Right forelimb (tissue), 1 donor: ENCODE results near the gene CT45A8.
"Not testable (repeated sequence)": the region's sequence is repeated elsewhere in the genome, so short reads cannot be mapped to it uniquely, and the experiment has no call there.

Source experiments
- DNase-seq: peaks from one replicate; pipeline ENCODE4 v3.0.0-alpha.2; 2018

Gene CT45A8, protein sequence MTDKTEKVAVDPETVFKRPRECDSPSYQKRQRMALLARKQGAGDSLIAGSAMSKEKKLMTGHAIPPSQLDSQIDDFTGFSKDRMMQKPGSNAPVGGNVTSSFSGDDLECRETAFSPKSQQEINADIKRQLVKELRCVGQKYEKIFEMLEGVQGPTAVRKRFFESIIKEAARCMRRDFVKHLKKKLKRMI

DNA sequence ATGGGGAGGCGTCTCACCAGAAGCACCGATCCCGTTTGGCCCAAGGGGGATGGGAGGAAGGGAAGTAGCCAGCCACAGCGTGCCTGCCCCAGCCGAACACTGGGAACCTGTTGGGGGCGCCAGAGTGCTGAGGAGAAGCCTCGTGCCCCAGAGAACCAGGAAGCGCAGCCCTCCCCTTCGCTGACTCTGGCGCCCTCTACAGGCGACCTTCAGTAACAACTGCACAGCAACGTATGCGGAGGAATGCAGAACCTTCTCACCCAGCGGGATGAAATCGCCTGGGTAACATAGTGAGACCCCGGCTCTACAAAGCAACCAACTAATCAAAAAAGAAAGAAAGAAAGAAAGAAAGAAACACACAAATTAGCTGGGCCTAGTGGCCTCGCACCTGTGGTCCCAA is at the start of gene CT45A8:
Gene CT45A8, minus strand, starts transcription at position 101 of the 400 bp plus-strand sequence. CDS start 3,755 bp downstream, outside the sequence.
- DNase-seq = not testable (repeated sequence)

DNA sequence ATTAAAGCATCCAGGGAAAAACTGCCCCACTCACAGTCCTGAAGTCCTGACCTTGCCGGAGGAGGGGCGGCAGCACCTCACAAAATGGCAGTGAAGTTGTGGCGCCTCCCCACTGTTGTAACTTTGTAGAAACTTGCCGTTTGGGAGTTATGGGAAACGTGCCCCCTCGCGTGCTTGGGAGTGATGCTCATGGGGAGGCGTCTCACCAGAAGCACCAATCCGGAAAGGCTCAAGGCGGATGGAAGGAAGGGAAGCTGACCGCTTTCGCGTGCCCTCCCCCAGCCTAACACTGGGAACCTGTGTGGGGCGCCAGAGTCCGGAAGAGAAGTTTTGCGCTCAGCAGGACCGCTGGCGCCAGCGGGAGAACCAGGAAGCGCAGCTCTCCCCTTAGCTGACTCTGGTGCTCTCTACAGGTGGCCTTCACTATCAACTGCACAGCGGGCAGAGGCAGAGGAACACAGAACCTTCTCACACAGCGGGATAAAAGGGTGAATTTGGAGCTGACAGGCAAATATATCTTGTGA is 39.0 kb upstream of the CT45A8 start, which contains the start of the genes CT45A10 and SAGE1:
Gene CT45A10, minus strand, starts transcription at position 151 of the 524 bp plus-strand sequence. CDS start 8,100 bp downstream, outside the sequence.
Gene SAGE1, plus strand, starts transcription at position 423 of the 524 bp plus-strand sequence. CDS start 2,527 bp downstream, outside the sequence.
- DNase-seq = no peak

- DNase-seq = no peak
Observed at GRCh38 chrX:135892781-135893180, 38.4 kb upstream of the CT45A8 start.

- no peak for DNase-seq
Observed at GRCh38 chrX:135890087-135890585, 35.8 kb upstream of the CT45A8 start.

- not testable (repeated sequence) for DNase-seq
Observed at GRCh38 chrX:135888976-135889375, 34.6 kb upstream of the CT45A8 start.

DNA sequence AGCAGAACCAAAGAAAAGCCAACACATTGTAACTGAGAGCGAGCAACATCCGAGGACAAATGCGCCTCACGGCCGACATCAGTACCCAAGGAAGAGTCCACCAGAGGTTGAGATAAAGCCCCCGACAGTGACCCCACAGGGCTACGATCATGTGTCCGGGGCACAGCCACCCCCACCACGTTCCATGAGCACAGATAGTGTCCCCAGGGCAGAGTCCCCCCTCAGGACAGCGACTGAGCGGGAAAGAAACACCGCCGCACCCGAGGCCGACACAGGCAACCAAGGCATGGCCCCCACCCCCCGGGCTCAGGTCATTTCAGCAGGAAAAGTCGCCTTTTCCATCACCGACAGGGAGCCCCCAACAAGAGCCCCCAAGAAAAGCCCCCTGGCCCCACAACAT is 33.9 kb upstream of the CT45A8 start:
- DNase-seq = not testable (repeated sequence)

DNA sequence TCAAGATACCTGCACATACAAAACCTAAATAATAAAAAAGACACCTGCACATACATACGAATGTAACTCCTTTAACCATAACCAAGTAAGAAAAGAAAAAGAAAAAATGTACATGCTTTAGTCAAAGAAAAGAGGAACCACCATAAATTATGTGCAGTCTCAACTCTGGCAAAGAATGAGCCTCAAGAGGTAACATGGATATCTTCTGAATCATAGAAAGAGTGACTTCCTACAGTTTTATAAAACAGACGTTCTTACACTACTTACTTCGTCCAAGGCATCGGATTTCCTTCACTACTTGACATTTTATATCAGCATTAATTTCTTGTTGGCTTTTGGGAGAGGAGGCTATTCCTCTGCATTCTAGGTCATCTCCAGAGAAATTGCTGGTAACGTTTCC is 28.4 kb upstream of the CT45A8 start:
- not testable (repeated sequence) for DNase-seq

DNA sequence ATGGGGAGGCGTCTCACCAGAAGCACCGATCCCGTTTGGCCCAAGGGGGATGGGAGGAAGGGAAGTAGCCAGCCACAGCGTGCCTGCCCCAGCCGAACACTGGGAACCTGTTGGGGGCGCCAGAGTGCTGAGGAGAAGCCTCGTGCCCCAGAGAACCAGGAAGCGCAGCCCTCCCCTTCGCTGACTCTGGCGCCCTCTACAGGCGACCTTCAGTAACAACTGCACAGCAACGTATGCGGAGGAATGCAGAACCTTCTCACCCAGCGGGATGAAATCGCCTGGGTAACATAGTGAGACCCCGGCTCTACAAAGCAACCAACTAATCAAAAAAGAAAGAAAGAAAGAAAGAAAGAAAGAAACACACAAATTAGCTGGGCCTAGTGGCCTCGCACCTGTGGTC is 17.4 kb upstream of the CT45A8 start, which contains the start of gene CT45A9:
Gene CT45A9, minus strand, starts transcription at position 101 of the 400 bp plus-strand sequence. CDS start 3,751 bp downstream, outside the sequence.
- DNase-seq = not testable (repeated sequence)

DNA sequence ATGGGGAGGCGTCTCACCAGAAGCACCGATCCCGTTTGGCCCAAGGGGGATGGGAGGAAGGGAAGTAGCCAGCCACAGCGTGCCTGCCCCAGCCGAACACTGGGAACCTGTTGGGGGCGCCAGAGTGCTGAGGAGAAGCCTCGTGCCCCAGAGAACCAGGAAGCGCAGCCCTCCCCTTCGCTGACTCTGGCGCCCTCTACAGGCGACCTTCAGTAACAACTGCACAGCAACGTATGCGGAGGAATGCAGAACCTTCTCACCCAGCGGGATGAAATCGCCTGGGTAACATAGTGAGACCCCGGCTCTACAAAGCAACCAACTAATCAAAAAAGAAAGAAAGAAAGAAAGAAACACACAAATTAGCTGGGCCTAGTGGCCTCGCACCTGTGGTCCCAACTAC is 17.2 kb downstream of the CT45A8 start, which contains the start of gene CT45A7:
Gene CT45A7, minus strand, starts transcription at position 101 of the 400 bp plus-strand sequence. CDS start 3,747 bp downstream, outside the sequence.
- not testable (repeated sequence) for DNase-seq

DNA sequence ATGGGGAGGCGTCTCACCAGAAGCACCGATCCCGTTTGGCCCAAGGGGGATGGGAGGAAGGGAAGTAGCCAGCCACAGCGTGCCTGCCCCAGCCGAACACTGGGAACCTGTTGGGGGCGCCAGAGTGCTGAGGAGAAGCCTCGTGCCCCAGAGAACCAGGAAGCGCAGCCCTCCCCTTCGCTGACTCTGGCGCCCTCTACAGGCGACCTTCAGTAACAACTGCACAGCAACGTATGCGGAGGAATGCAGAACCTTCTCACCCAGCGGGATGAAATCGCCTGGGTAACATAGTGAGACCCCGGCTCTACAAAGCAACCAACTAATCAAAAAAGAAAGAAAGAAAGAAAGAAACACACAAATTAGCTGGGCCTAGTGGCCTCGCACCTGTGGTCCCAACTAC is 34.4 kb downstream of the CT45A8 start, which contains the start of gene CT45A2:
Gene CT45A2, minus strand, starts transcription at position 101 of the 400 bp plus-strand sequence. CDS start 3,747 bp downstream, outside the sequence.
- DNase-seq = not testable (repeated sequence)

- DNase-seq = not testable (repeated sequence)
Observed at GRCh38 chrX:135802687-135803086, 51.7 kb downstream of the CT45A8 start, which contains the start of gene CT45A6. CT45A6 (minus strand) TSS chrX:135802787; CDS start chrX:135798993, 3,794 bp downstream.
